ELR (cell line): ENCODE measurements around the gene ITPK1.

Source experiments
- DNase-seq: peaks from one replicate; pipeline ENCODE4 v3.0.0-alpha.2; 2015; ENCODE audit warnings: low read depth

ITPK1 gene

GRCh38 chr14:93028724-93029076 lies 87.0 kb downstream of the ITPK1 start:
- DNase-seq = no peak

GRCh38 chr14:93027810-93028723 lies 87.7 kb downstream of the ITPK1 start:
- no peak for DNase-seq

DNA sequence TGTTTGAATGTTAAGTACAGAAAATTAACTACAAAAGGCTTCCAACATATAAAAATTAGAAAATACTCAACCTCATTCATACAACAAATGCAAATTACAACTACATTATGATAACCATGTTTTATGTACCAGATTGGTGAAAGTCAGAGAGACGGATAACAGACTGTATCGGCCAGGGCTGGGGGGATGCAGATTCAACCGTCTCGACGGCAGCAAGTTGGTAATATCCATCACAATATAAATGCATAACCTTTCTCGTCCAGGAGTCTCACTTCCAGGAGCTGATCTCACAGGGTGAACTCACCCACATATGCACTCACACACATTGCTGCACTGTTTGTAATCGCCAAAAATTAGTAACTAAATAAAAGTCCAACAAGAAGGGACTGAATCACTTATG lies 89.4 kb downstream of the ITPK1 start:
- DNase-seq = no peak

DNA sequence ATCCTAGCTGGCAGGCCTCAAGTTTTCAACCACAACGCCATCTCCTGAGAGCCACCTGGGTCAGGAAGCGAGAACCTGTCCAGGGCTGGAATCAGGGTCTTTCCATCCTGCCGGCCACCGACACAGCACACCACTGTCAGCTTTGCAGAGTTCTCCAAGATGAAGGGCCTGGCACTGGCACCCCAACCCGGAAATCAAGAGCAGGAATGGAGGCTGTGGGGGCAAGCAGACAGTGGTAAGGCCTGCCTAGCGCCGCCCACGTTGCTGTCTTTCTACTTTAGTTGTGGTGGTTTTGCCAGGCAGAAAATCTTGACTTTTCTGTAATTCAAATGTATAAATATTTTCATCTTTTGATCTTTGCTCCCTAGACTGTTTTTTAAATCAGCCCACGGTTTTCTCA lies 90.7 kb downstream of the ITPK1 start:
- DNase-seq = no peak

DNA sequence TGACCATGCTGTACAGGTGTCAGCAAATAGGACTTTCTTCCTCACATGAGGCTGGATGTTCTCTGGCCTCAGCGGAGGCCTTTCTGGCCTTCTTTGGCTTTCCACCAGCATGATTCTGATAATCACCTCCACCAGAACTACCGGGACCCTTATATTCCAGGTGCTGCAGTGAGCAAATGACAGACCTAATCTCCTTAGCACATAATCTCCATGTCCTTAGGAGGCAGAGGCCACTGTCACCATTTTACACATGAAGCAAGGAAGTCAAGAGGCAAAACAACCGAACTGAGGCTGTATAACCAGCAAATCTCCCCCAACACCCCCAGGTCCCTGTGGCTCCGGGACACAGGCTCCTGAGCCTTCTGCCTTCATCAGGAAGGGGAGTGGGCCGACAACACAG lies 91.2 kb downstream of the ITPK1 start:
- DNase-seq = no peak

DNA sequence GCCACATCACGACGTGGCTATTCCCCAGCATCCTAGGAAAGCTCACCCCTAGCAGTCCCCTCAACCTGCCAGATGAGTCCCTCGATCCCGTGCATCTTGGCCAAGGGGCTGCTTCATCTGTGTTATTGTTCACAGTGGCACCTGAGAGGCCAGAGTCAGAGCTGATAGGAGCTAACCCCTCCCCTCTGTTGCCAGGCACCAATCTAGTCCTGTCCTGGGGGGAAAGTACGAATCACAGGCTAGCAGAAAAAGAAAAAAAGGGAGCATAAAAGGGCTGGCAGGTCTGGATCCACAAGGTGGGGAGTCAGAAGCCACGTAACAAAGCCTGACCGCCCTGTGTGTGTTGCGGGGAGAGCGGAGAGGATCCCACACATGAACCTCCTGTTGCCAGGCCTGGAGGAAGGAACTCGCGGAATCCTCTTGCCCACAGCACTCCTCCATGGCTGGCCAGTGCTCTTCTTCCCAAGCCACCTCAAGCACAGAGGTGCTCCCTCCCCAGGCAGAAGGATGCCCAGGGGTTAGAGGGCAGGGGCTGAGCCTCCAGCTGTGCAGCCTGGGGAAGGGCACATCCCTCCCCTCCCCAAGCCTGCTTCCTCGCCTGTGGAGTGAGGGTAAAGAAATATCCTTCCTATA lies 91.8 kb downstream of the ITPK1 start:
- no peak for DNase-seq

DNA sequence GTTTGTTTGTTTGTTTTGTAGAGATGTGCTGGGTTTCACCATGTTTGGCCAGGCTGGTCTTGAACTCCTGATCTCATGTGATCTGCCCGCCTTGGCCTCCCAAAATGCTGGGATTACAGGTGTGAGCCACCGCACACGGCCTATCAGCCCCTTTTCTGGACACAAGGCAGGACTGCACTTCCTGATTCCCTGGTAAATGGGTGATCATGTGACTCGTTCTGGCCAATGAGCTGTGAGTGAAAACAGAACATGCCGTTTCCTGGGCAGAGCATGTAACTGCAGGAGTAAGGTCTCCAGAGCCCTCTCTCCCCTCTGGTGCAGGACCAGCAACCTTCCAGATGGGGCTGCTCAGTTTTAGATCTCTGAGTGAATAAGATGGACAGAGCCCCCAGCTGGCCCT lies 92.7 kb downstream of the ITPK1 start:
- peak; percentile 43 for DNase-seq

GRCh38 chr14:93019970-93020369 lies 95.8 kb downstream of the ITPK1 start:
- DNase-seq = no peak

DNA sequence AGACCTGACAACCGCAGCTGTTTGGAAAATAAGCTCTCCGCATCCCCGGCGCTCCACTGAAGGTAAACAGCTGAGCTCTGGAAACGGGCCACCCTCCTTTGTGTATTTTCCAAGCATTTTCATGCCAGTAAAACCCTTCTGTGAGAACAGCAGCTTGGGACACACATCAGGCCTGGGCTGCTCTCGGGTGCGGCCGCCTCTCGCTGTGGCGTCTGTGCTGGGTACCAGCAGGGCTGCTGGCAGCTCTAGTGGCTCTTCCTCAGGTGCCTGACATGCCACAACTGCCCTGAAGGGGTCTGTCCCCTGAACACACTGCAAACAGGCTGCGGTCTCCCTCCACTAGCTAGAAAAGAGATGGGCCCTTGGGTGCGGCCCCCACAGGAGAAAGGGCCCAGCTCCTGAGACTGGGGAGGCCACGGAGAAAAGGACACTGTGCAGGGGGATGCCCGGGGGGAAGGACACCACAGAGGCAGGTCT lies 96.3 kb downstream of the ITPK1 start:
- DNase-seq = no peak

- no peak for DNase-seq
Observed at GRCh38 chr14:93018366-93018765, 97.4 kb downstream of the ITPK1 start.

DNA sequence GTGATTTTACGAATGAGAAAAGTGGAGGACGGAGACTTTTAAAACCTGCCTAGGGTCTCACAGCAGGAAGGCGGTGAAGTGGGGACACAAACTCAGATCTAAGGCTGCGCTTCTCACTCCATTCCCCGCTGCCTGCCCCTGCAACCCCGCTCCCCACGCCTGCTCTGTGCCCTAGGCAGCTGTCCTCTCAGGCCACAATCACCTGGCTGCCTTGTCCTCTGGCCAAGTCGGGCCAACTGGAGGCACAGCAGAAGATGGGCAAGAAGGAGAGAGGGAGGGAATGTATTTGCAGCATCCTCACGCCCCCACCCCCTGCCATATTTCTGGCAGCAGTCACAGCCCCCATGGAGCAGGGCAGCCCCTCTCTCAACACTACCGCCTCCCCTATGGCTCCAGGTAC lies 97.8 kb downstream of the ITPK1 start:
- no peak for DNase-seq

DNA sequence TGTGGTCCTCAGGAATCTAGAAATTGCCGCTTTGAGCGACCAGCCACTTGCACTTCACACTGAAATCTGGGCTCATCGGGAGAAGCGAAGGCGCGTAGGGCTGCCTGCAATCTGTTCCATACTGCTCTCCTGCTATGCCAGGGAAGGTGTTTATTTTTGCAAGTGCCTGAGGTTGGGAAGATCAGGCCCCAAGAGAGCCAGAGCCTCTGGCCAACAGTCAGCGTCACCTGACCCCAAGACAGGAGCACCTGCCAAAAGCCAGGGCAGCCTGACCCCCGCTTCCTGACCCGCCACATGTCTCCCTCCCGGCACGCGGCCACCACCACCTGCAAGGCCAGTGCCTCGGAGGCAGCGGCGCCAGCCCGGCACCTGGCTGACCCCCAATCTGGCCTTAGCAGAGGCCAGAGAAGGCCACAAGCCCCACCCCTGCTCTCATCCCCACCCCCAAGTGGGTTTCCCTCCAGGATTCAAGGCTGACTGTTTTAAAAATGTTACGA lies 98.4 kb downstream of the ITPK1 start:
- DNase-seq = no peak

- DNase-seq = no peak
Observed at GRCh38 chr14:93016275-93016845, 99.4 kb downstream of the ITPK1 start.

GRCh38 chr14:93015505-93015904 lies 100.2 kb downstream of the ITPK1 start:
- no peak for DNase-seq

DNA sequence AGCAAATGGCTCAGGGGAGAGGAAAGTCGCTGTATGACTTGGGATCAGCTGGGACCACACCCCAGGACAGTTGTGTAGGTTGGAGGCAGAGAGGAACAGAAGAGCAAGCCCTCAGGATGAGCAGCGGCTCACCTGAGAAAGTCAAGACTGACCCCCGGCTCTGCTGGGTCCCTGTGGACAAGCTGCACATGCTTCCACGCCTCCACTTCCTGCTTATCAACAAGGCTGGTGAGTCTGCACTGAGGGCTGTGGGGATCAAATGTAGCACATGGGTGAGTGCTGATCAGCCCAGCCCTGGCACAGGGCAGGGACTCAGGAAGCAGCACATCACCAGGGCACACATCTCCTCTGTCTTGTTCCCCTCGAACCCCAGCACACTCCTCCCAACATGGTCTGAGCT lies 100.7 kb downstream of the ITPK1 start:
- DNase-seq = no peak

DNA sequence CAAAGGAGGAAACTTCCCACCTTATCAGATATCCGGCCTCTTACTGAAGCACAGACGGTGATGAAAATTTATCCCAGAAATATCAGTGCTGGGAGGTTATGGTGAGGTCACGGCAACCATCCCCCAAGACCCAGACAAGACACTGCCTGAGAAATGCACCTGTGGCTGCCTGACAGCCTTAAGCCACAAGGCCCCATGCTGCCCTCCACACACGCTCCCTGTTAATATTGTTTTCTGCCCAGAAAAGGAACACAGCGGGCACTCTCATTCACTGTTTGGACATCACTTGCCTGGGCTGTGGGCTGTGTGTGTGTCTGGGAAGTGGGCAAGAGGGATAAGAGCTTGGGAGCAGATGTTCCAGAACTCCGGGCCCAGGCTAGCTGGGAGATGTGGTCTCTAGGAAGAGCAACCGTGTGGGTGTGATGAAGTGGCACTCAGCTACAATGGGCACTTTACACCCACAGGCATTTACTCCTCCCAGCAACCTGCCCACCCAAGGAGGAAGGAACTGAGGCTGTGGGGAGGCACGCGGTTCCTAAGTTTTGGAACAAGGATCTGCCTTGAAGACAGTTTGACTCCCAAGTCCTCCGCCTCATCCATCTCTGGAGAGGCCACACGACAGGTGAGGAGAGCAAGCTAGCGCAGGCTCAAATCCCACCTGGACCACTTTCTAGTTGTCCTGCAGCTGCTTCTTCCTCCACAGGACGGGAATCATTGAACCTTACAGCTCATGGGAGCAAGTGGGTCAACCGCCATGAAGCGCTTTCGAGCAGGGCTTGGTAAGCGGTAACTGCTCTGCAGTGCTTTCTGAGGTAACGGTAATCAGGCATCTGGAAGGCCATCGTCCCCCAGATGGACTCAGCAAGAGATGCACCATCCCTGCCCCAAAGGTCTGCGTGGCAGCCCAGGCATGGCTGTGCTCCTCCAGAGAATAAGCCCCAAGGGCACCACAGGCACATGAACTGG lies 101.4 kb downstream of the ITPK1 start:
- no peak for DNase-seq

DNA sequence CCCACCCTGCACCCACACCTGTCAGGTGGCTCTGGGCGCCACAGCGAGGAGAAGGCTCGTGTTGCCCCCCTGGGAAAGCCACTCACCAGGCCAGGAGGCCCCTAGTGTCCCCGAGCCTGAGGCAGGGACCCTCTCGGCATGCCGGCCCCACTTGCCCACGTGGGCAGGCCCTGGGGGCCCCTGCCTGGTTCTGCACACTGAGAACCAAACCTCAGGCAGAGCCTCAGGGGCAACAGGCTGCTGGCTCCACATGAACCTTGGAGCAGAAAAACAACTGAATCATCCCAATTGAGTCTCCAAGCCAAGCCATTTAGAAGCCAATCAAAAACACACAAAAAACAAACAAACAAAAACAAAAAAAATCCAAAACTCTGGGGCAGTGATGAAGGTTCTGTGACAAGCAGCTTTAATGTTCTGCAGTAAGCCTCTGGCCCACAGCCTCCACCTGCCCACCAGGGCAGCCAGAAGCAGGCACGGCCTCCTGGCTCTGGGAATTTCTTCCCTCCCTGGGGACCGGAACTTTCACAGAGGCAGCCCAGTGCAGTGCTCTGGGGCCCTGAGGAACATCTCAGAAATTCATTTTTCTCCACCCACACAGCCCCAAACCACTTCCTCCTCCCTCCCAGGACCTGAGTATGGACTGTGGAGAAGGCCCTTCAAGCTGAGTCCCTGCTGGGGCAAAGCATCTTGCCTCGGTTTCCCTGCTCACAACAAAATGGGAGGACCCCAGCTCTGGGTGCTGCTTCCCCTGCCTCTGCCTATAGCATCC lies 102.6 kb downstream of the ITPK1 start:
- peak; percentile 42 for DNase-seq

DNA sequence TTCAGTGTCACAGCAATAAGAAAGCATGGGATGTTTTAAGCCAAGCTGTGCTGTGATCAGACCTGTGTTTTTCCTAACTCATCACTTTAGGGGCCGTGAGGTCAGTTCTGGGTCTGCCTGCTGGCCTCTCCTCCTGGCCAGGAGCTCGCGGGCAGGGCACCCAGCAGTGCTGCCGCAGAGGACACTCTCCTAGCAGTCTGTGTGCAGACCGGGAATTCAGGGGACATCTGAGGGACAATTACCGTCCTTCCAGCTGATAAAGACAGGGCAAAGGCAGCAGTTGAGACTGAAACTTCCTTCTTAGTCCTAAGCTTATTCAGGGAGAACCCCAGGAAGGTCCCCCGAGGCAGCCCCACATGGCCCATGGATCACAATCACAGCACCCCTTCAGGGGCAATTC lies 103.2 kb downstream of the ITPK1 start:
- no peak for DNase-seq

DNA sequence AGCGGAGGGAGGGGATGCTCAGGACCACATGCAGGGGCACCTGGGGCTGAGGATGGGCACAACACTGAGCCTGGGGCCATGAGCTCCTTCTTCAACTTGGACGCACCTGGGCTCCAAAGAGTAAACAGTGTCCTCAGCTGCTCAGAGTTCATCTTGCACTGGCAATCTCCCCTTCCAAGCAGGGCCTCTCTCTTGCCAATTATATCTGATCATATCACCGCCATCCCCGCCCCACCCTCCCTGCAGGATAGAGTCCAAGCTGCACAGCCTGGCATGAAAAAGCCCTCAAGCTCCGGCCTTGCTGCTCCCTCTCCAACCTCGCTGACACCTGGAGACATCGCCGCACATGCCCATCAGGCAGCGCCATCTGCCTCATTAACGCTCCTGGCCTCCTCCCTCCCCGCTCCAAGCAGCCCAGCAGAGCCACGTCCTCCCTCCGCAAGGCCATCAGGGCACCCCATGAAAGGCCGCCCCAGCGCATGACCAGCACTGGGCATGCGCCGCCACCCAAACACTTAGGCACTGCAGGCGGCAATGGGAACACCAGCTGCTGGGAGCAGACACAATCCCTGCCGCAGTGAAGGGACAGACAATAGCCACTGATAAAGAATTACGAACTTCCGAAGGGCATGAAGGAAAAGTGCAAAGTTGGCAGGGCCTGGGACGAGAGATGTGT lies 103.9 kb downstream of the ITPK1 start:
- no peak for DNase-seq

DNA sequence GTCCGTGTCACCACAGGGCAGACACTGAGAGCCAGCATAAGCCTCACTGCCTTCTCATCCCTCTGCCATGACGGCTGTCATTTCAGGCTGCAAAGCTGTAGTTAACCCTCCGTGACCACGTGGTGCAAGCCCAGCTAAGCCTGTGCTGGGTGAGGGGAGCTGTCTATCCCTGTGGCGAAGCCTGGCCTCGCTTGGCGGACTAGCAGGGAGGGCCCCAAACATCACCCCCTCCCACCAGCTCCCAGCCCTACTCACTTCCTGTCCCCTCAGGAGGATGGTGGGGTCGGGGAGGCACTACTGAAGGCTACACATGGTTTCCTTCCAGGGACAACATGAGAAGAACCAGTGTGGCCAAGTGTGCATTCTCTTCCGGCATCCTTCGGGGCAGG lies 104.6 kb downstream of the ITPK1 start:
- DNase-seq = no peak
